ENCODE results near the gene LIMS3. TPM values are rescaled to one million over a fixed set of nuclear protein-coding genes. Genes with fewer than 3 reads are reported as not detected.
"Not testable (repeated sequence)": the region's sequence is repeated elsewhere in the genome, so short reads cannot be mapped to it uniquely, and the experiment has no call there.

LIMS3 gene
- total and polyA plus RNA-seq, 4 experiments from 2014 or later, result 3.6 to 6.6 (median 4.4) TPM

GRCh38 chr2:109893736-109894135, 4.8 kb upstream of the LIMS3 start:
- intact Hi-C loops (cut with micrococcal nuclease); H3K27ac ChIP-seq (ENCODE audit: low read depth, low read length); H3K27me3 ChIP-seq (ENCODE audit: insufficient read depth, low read length); DNase-seq; H3K36me3 Mint-ChIP-seq; H3K27me3 Mint-ChIP-seq; POLR2A ChIA-PET (ENCODE audit: partially characterized antibody); H3K9me3 ChIP-seq (ENCODE audit: control insufficient read depth in 1 of 2, low read length in 2 of 2); H3K9me3 Mint-ChIP-seq; H3K4me3 ChIP-seq (ENCODE audit: low read length in 2 of 2); H3K27ac Mint-ChIP-seq; H3K4me3 Mint-ChIP-seq; CTCF ChIA-PET (ENCODE audit: partially characterized antibody); H3K36me3 ChIP-seq (ENCODE audit: insufficient read depth, low read length); H3K4me1 Mint-ChIP-seq; H3K4me1 ChIP-seq (ENCODE audit: insufficient read depth, low read length): not testable (repeated sequence)

GRCh38 chr2:109894141-109894540, 4.3 kb upstream of the LIMS3 start:
- POLR2A ChIA-PET (ENCODE audit: partially characterized antibody); H3K36me3 Mint-ChIP-seq; intact Hi-C loops (cut with micrococcal nuclease); H3K27ac ChIP-seq (ENCODE audit: low read depth, low read length); H3K4me1 Mint-ChIP-seq; CTCF ChIA-PET (ENCODE audit: partially characterized antibody); H3K9me3 ChIP-seq (ENCODE audit: control insufficient read depth in 1 of 2, low read length in 2 of 2); H3K27me3 ChIP-seq (ENCODE audit: insufficient read depth, low read length); H3K27me3 Mint-ChIP-seq; H3K4me3 Mint-ChIP-seq; H3K27ac Mint-ChIP-seq; H3K4me1 ChIP-seq (ENCODE audit: insufficient read depth, low read length); H3K4me3 ChIP-seq (ENCODE audit: low read length in 2 of 2); H3K9me3 Mint-ChIP-seq; DNase-seq; H3K36me3 ChIP-seq (ENCODE audit: insufficient read depth, low read length): not testable (repeated sequence)

GRCh38 chr2:109895090-109895869, 3.2 kb upstream of the LIMS3 start:
- H3K36me3 Mint-ChIP-seq; POLR2A ChIA-PET (ENCODE audit: partially characterized antibody); H3K27me3 Mint-ChIP-seq: not testable (repeated sequence)

GRCh38 chr2:109896212-109896611, 2.3 kb upstream of the LIMS3 start:
- H3K4me1 Mint-ChIP-seq; H3K27ac Mint-ChIP-seq; POLR2A ChIA-PET (ENCODE audit: partially characterized antibody); intact Hi-C loops (cut with micrococcal nuclease); H3K27me3 ChIP-seq (ENCODE audit: insufficient read depth, low read length); H3K36me3 Mint-ChIP-seq; H3K27ac ChIP-seq (ENCODE audit: low read depth, low read length); H3K27me3 Mint-ChIP-seq; H3K4me3 Mint-ChIP-seq; H3K36me3 ChIP-seq (ENCODE audit: insufficient read depth, low read length); DNase-seq; H3K9me3 ChIP-seq (ENCODE audit: control insufficient read depth in 1 of 2, low read length in 2 of 2); CTCF ChIA-PET (ENCODE audit: partially characterized antibody); H3K4me3 ChIP-seq (ENCODE audit: low read length in 2 of 2); H3K4me1 ChIP-seq (ENCODE audit: insufficient read depth, low read length); H3K9me3 Mint-ChIP-seq: not testable (repeated sequence)

More at GRCh38 chr2:109895090-109895869, 3.2 kb upstream of the LIMS3 start:
- H3K27ac Mint-ChIP-seq; H3K9me3 ChIP-seq (ENCODE audit: control insufficient read depth in 1 of 2, low read length in 2 of 2); CTCF ChIA-PET (ENCODE audit: partially characterized antibody); H3K4me1 Mint-ChIP-seq; H3K4me1 ChIP-seq (ENCODE audit: insufficient read depth, low read length); H3K4me3 ChIP-seq (ENCODE audit: low read length in 2 of 2); H3K4me3 Mint-ChIP-seq; H3K27me3 ChIP-seq (ENCODE audit: insufficient read depth, low read length); intact Hi-C loops (cut with micrococcal nuclease); H3K36me3 ChIP-seq (ENCODE audit: insufficient read depth, low read length); DNase-seq; H3K9me3 Mint-ChIP-seq; H3K27ac ChIP-seq (ENCODE audit: low read depth, low read length): not testable (repeated sequence)

- H3K27ac Mint-ChIP-seq; H3K4me1 ChIP-seq (ENCODE audit: insufficient read depth, low read length); H3K36me3 Mint-ChIP-seq; H3K4me1 Mint-ChIP-seq; H3K4me3 ChIP-seq (ENCODE audit: low read length in 2 of 2); CTCF ChIA-PET (ENCODE audit: partially characterized antibody); H3K27me3 ChIP-seq (ENCODE audit: insufficient read depth, low read length); DNase-seq; H3K9me3 Mint-ChIP-seq; H3K4me3 Mint-ChIP-seq; intact Hi-C loops (cut with micrococcal nuclease); H3K27me3 Mint-ChIP-seq; POLR2A ChIA-PET (ENCODE audit: partially characterized antibody); H3K9me3 ChIP-seq (ENCODE audit: control insufficient read depth in 1 of 2, low read length in 2 of 2); H3K36me3 ChIP-seq (ENCODE audit: insufficient read depth, low read length); H3K27ac ChIP-seq (ENCODE audit: low read depth, low read length): not testable (repeated sequence)
Observed at GRCh38 chr2:109897769-109898461, 573 bp upstream of the LIMS3 start.

GRCh38 chr2:109905796-109906195, 7.3 kb downstream of the LIMS3 start:
- H3K9me3 ChIP-seq (ENCODE audit: control insufficient read depth in 1 of 2, low read length in 2 of 2); H3K4me1 Mint-ChIP-seq; H3K4me3 Mint-ChIP-seq; POLR2A ChIA-PET (ENCODE audit: partially characterized antibody); CTCF ChIA-PET (ENCODE audit: partially characterized antibody); H3K4me3 ChIP-seq (ENCODE audit: low read length in 2 of 2); H3K36me3 ChIP-seq (ENCODE audit: insufficient read depth, low read length); DNase-seq; H3K27me3 Mint-ChIP-seq; H3K27ac ChIP-seq (ENCODE audit: low read depth, low read length); intact Hi-C loops (cut with micrococcal nuclease); H3K36me3 Mint-ChIP-seq; H3K9me3 Mint-ChIP-seq; H3K27ac Mint-ChIP-seq; H3K4me1 ChIP-seq (ENCODE audit: insufficient read depth, low read length); H3K27me3 ChIP-seq (ENCODE audit: insufficient read depth, low read length): not testable (repeated sequence)

GRCh38 chr2:109908626-109909025, 10.1 kb downstream of the LIMS3 start:
- DNase-seq; H3K4me3 ChIP-seq (ENCODE audit: low read length in 2 of 2); intact Hi-C loops (cut with micrococcal nuclease); H3K4me1 ChIP-seq (ENCODE audit: insufficient read depth, low read length); H3K27me3 Mint-ChIP-seq; H3K9me3 Mint-ChIP-seq; H3K36me3 ChIP-seq (ENCODE audit: insufficient read depth, low read length); H3K27ac Mint-ChIP-seq; H3K36me3 Mint-ChIP-seq; H3K27me3 ChIP-seq (ENCODE audit: insufficient read depth, low read length); POLR2A ChIA-PET (ENCODE audit: partially characterized antibody); CTCF ChIA-PET (ENCODE audit: partially characterized antibody); H3K4me1 Mint-ChIP-seq; H3K4me3 Mint-ChIP-seq; H3K9me3 ChIP-seq (ENCODE audit: control insufficient read depth in 1 of 2, low read length in 2 of 2); H3K27ac ChIP-seq (ENCODE audit: low read depth, low read length): not testable (repeated sequence)
